ENCODE data around the gene MSRB3.

DNA sequence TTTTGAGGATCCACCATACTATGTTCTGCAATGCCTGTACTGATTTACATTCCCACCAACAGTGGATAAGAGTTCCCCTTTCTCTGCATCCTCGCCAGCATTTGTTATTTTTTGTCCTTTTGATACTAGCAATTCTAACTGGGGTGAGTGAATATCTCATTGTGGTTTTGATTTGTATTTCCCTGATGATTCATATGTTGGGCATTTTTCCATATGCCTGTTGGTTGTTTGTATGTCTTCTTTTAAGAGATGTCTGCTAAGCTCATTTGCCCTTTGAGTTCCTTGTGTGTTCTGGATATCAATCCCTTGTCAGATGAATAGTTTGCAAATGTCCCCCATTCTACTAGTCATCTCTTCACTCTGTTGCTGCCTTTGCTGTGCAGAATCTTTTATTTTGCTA lies 49.0 kb upstream of the MSRB3 start:
- TF ChIP-seq, protein P1, sequence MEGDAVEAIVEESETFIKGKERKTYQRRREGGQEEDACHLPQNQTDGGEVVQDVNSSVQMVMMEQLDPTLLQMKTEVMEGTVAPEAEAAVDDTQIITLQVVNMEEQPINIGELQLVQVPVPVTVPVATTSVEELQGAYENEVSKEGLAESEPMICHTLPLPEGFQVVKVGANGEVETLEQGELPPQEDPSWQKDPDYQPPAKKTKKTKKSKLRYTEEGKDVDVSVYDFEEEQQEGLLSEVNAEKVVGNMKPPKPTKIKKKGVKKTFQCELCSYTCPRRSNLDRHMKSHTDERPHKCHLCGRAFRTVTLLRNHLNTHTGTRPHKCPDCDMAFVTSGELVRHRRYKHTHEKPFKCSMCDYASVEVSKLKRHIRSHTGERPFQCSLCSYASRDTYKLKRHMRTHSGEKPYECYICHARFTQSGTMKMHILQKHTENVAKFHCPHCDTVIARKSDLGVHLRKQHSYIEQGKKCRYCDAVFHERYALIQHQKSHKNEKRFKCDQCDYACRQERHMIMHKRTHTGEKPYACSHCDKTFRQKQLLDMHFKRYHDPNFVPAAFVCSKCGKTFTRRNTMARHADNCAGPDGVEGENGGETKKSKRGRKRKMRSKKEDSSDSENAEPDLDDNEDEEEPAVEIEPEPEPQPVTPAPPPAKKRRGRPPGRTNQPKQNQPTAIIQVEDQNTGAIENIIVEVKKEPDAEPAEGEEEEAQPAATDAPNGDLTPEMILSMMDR (IDR thresholded peaks at IDR 0.05; ENCODE audit: poor library complexity, severe bottlenecking), result no peak
- TF ChIP-seq MXI1 (conservative IDR thresholded peaks at IDR 0.05; ENCODE audit: poor library complexity, severe bottlenecking), result no peak
- TF ChIP-seq RAD21 (conservative IDR thresholded peaks at IDR 0.05), result no peak
- no peak for TF ChIP-seq EZH2 (IDR thresholded peaks at IDR 0.05; ENCODE audit: borderline replicate concordance, insufficient read depth, low read length, poor library complexity, severe bottlenecking)
